Measurements from ENCODE around the gene SOX6. TPM values are rescaled to one million over a fixed set of nuclear protein-coding genes. Genes with fewer than 3 reads are reported as not detected.

The SOX6 gene
- total RNA-seq, 1 experiment from 2014 or later: not detected

GRCh38 chr11:16276251-16276650, 80.1 kb downstream of the SOX6 start:
- Histone ChIP-seq H3K27ac (ENCODE audit: low read length) (no peak overlapping the region), H3K9me2 (replicated peaks; ENCODE audit: insufficient read depth, low read length) (no peaks in the 10 kb centered on the region), H3K27me3 (ENCODE audit: low read length) (no peaks in the 10 kb centered on the region), H2AFZ (ENCODE audit: low read length) (no peak overlapping the region), H3K4me2 (ENCODE audit: low read depth, low read length, poor library complexity, severe bottlenecking) (no peak overlapping the region), H3K79me2 (ENCODE audit: low read length) (no peaks in the 10 kb centered on the region), H3K4me1 (ENCODE audit: low read length) (no peaks in the 10 kb centered on the region), H3K36me3 (ENCODE audit: insufficient read depth, low read length) (no peaks in the 10 kb centered on the region), H3K4me3 (ENCODE audit: low read length) (no peak overlapping the region), H3K9me3 (ENCODE audit: low read length) (no peaks in the 10 kb centered on the region), H3K9ac (ENCODE audit: low read length) (no peak overlapping the region), H4K20me1 (ENCODE audit: insufficient read depth, low read depth, low read length) (no peaks in the 10 kb centered on the region)
- DNase-seq: no peak

GRCh38 chr11:16271258-16271657, 85.1 kb downstream of the SOX6 start:
- Histone ChIP-seq H3K9me2 (replicated peaks; ENCODE audit: insufficient read depth, low read length) (no peaks in the 10 kb centered on the region), H4K20me1 (ENCODE audit: insufficient read depth, low read depth, low read length) (no peaks in the 10 kb centered on the region), H3K9me3 (ENCODE audit: low read length) (no peaks in the 10 kb centered on the region), H3K9ac (ENCODE audit: low read length) (no peak overlapping the region), H3K4me2 (ENCODE audit: low read depth, low read length, poor library complexity, severe bottlenecking) (no peak overlapping the region), H3K4me1 (ENCODE audit: low read length) (no peaks in the 10 kb centered on the region), H3K4me3 (ENCODE audit: low read length) (no peak overlapping the region), H3K27me3 (ENCODE audit: low read length) (no peaks in the 10 kb centered on the region), H3K79me2 (ENCODE audit: low read length) (no peaks in the 10 kb centered on the region), H3K27ac (ENCODE audit: low read length) (no peak overlapping the region), H2AFZ (ENCODE audit: low read length) (no peak overlapping the region), H3K36me3 (ENCODE audit: insufficient read depth, low read length) (no peaks in the 10 kb centered on the region)
- DNase-seq: no peak

- Histone ChIP-seq H3K27ac (ENCODE audit: low read length) (no peak overlapping the region), H3K27me3 (ENCODE audit: low read length) (no peaks in the 10 kb centered on the region), H4K20me1 (ENCODE audit: insufficient read depth, low read depth, low read length) (no peaks in the 10 kb centered on the region), H3K9me3 (ENCODE audit: low read length) (no peaks in the 10 kb centered on the region), H3K9me2 (replicated peaks; ENCODE audit: insufficient read depth, low read length) (no peaks in the 10 kb centered on the region), H3K4me1 (ENCODE audit: low read length) (no peaks in the 10 kb centered on the region), H3K79me2 (ENCODE audit: low read length) (no peaks in the 10 kb centered on the region), H3K36me3 (ENCODE audit: insufficient read depth, low read length) (no peaks in the 10 kb centered on the region), H2AFZ (ENCODE audit: low read length) (no peak overlapping the region), H3K4me3 (ENCODE audit: low read length) (no peak overlapping the region), H3K4me2 (ENCODE audit: low read depth, low read length, poor library complexity, severe bottlenecking) (no peak overlapping the region), H3K9ac (ENCODE audit: low read length) (no peak overlapping the region)
- no peak for DNase-seq
These were observed 90.3 kb downstream of the SOX6 start for GRCh38 chr11:16266021-16266420.

GRCh38 chr11:16265022-16265421, 91.3 kb downstream of the SOX6 start:
- Histone ChIP-seq H3K4me2 (ENCODE audit: low read depth, low read length, poor library complexity, severe bottlenecking) (no peak overlapping the region), H3K9me2 (replicated peaks; ENCODE audit: insufficient read depth, low read length) (no peaks in the 10 kb centered on the region), H3K27ac (ENCODE audit: low read length) (no peak overlapping the region), H3K4me1 (ENCODE audit: low read length) (no peaks in the 10 kb centered on the region), H3K27me3 (ENCODE audit: low read length) (no peaks in the 10 kb centered on the region), H3K36me3 (ENCODE audit: insufficient read depth, low read length) (no peaks in the 10 kb centered on the region), H3K9me3 (ENCODE audit: low read length) (no peaks in the 10 kb centered on the region), H3K9ac (ENCODE audit: low read length) (no peak overlapping the region), H3K79me2 (ENCODE audit: low read length) (no peaks in the 10 kb centered on the region), H4K20me1 (ENCODE audit: insufficient read depth, low read depth, low read length) (no peaks in the 10 kb centered on the region), H2AFZ (ENCODE audit: low read length) (no peak overlapping the region), H3K4me3 (ENCODE audit: low read length) (no peak overlapping the region)
- no peak for DNase-seq

GRCh38 chr11:16262645-16262955, 93.7 kb downstream of the SOX6 start:
- DNase-seq: no peak
- Histone ChIP-seq H3K27ac (ENCODE audit: low read length) (no peak overlapping the region), H3K4me2 (ENCODE audit: low read depth, low read length, poor library complexity, severe bottlenecking) (no peak overlapping the region), H3K4me1 (ENCODE audit: low read length) (no peaks in the 10 kb centered on the region), H3K9me2 (replicated peaks; ENCODE audit: insufficient read depth, low read length) (no peaks in the 10 kb centered on the region), H3K9ac (ENCODE audit: low read length) (no peak overlapping the region), H3K79me2 (ENCODE audit: low read length) (no peaks in the 10 kb centered on the region), H3K4me3 (ENCODE audit: low read length) (no peak overlapping the region), H4K20me1 (ENCODE audit: insufficient read depth, low read depth, low read length) (no peaks in the 10 kb centered on the region), H2AFZ (ENCODE audit: low read length) (no peak overlapping the region), H3K36me3 (ENCODE audit: insufficient read depth, low read length) (no peaks in the 10 kb centered on the region), H3K9me3 (ENCODE audit: low read length) (no peaks in the 10 kb centered on the region), H3K27me3 (ENCODE audit: low read length) (no peaks in the 10 kb centered on the region)

GRCh38 chr11:16261836-16262644, 94.3 kb downstream of the SOX6 start:
- H4K20me1 ChIP-seq (ENCODE audit: insufficient read depth, low read depth, low read length): no peaks in the 10 kb centered on the region
- no peak overlapping the region for H3K9ac ChIP-seq (ENCODE audit: low read length)
- H3K36me3 ChIP-seq (ENCODE audit: insufficient read depth, low read length): no peaks in the 10 kb centered on the region
- DNase-seq: no peak
- no peaks in the 10 kb centered on the region for H3K27me3 ChIP-seq (ENCODE audit: low read length)
- no peak overlapping the region for H3K4me3 ChIP-seq (ENCODE audit: low read length)
- H3K4me1 ChIP-seq (ENCODE audit: low read length): no peaks in the 10 kb centered on the region
- H3K27ac ChIP-seq (ENCODE audit: low read length): no peak overlapping the region
- no peaks in the 10 kb centered on the region for H3K9me2 ChIP-seq (replicated peaks; ENCODE audit: insufficient read depth, low read length)
- H2AFZ ChIP-seq (ENCODE audit: low read length): no peak overlapping the region
- no peak overlapping the region for H3K4me2 ChIP-seq (ENCODE audit: low read depth, low read length, poor library complexity, severe bottlenecking)
- H3K9me3 ChIP-seq (ENCODE audit: low read length): no peaks in the 10 kb centered on the region
- H3K79me2 ChIP-seq (ENCODE audit: low read length): no peaks in the 10 kb centered on the region

GRCh38 chr11:16252373-16252772, 104.0 kb downstream of the SOX6 start:
- Histone ChIP-seq H2AFZ (ENCODE audit: low read length) (no peak overlapping the region), H3K27me3 (ENCODE audit: low read length) (no peaks in the 10 kb centered on the region), H3K27ac (ENCODE audit: low read length) (no peak overlapping the region), H3K9ac (ENCODE audit: low read length) (no peak overlapping the region), H4K20me1 (ENCODE audit: insufficient read depth, low read depth, low read length) (no peaks in the 10 kb centered on the region), H3K4me1 (ENCODE audit: low read length) (no peaks in the 10 kb centered on the region), H3K4me2 (ENCODE audit: low read depth, low read length, poor library complexity, severe bottlenecking) (no peak overlapping the region), H3K9me3 (ENCODE audit: low read length) (no peaks in the 10 kb centered on the region), H3K36me3 (ENCODE audit: insufficient read depth, low read length) (no peaks in the 10 kb centered on the region), H3K79me2 (ENCODE audit: low read length) (no peaks in the 10 kb centered on the region), H3K9me2 (replicated peaks; ENCODE audit: insufficient read depth, low read length) (no peaks in the 10 kb centered on the region), H3K4me3 (ENCODE audit: low read length) (no peak overlapping the region)
- DNase-seq: no peak

- no peaks in the 10 kb centered on the region for H3K27me3 ChIP-seq (ENCODE audit: low read length)
- no peak for DNase-seq
- no peaks in the 10 kb centered on the region for H3K9me2 ChIP-seq (replicated peaks; ENCODE audit: insufficient read depth, low read length)
- no peaks in the 10 kb centered on the region for H3K4me1 ChIP-seq (ENCODE audit: low read length)
- no peaks in the 10 kb centered on the region for H3K79me2 ChIP-seq (ENCODE audit: low read length)
- H3K36me3 ChIP-seq (ENCODE audit: insufficient read depth, low read length): no peaks in the 10 kb centered on the region
- H3K9me3 ChIP-seq (ENCODE audit: low read length): no peaks in the 10 kb centered on the region; the same call in 1 of the 2 replicates
- no peak overlapping the region for H3K9ac ChIP-seq (ENCODE audit: low read length)
- no peak overlapping the region for H2AFZ ChIP-seq (ENCODE audit: low read length)
- H4K20me1 ChIP-seq (ENCODE audit: insufficient read depth, low read depth, low read length): no peaks in the 10 kb centered on the region
- H3K27ac ChIP-seq (ENCODE audit: low read length): no peak overlapping the region
- no peak overlapping the region for H3K4me2 ChIP-seq (ENCODE audit: low read depth, low read length, poor library complexity, severe bottlenecking)
- H3K4me3 ChIP-seq (ENCODE audit: low read length): no peak overlapping the region
These were observed 108.1 kb downstream of the SOX6 start for GRCh38 chr11:16248248-16248647.
